Activated CD4-positive, alpha-beta T cell treated with anti-CD3 and anti-CD28 coated beads, Interleukin-2, amount 10 ng/mL, durations not matched to agents 24 days and 14 days (primary cell): ENCODE measurements around the gene GRIPAP1. TPM values are rescaled to one million over a fixed set of nuclear protein-coding genes. Genes with fewer than 3 reads are reported as not detected.
A peak's percentile ranks its signal among the peaks of the same experiment; 100 is the strongest.

Source experiments
- DNase-seq: peaks from one replicate; pipeline ENCODE4 v3.0.0; 2022
- H3K27ac Mint-ChIP-seq: one replicate; pipeline ENCODE4 v1.8.0; 2022; ENCODE audit warnings: mild to moderate bottlenecking, mixed read lengths
- H3K27me3 Mint-ChIP-seq: one replicate; pipeline ENCODE4 v1.8.0; 2022; ENCODE audit warnings: mixed read lengths
- H3K36me3 Mint-ChIP-seq: one replicate; pipeline ENCODE4 v1.8.0; 2022; ENCODE audit warnings: low read depth, mild to moderate bottlenecking, mixed read lengths
- H3K4me1 Mint-ChIP-seq: one replicate; pipeline ENCODE4 v1.8.0; 2021; ENCODE audit warnings: mixed read lengths
- H3K4me3 Mint-ChIP-seq: one replicate; pipeline ENCODE4 v1.8.0; 2022; ENCODE audit warnings: mild to moderate bottlenecking, moderate library complexity, mixed read lengths
- H3K9me3 Mint-ChIP-seq: one replicate; pipeline ENCODE4 v1.8.0; 2021; ENCODE audit warnings: mixed read lengths
- intact Hi-C: fragments of 100-400 bp; cut with micrococcal nuclease; formaldehyde crosslinking; loops from one replicate; pipeline ENCODE4 v1.15.1; 2023
- total RNA-seq: library from RNA; stranded (reverse); gene quantifications from 2 replicates; pipeline ENCODE4 v1.2.3, GENCODE V29; 2022

GRIPAP1 gene
- total RNA-seq, 1 donor from 2014 or later, result 85.7 TPM

DNA sequence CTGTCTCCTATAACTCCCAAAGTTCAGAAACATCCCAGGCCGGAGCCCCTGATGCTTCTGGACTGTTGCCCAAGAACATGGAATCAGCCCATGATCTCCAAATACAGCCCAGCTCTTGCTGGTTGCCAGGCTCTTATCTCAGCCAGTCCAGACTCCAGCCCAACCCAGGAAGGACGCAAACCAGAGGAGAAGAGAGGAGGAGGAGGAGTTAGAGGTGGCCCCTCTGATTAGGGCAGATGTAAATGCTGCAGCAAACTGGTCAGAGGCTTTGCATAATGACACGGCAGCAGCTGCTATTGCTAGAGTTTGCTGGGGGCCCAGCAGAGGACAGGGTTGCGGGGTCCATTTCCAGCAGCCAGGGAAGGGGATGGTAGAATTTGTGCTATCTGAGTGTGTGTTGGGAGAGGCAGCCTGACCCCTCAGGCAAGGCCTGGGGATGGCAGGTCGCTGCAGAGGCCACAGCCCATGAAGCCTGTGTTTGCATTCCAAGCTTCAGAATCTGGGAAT is 40.4 kb downstream of the GRIPAP1 start:
- no peak for DNase-seq
- Mint-ChIP-seq H3K9me3 (no peaks in the 10 kb centered on the region), H3K27me3 (no peaks in the 10 kb centered on the region), H3K4me1 (peaks cover 14% of the 10 kb centered on the region), H3K36me3 (peaks cover 13% of the 10 kb centered on the region), H3K27ac (no peak overlapping the region), H3K4me3 (no peak overlapping the region)
- intact Hi-C loops, result no loop called here

DNA sequence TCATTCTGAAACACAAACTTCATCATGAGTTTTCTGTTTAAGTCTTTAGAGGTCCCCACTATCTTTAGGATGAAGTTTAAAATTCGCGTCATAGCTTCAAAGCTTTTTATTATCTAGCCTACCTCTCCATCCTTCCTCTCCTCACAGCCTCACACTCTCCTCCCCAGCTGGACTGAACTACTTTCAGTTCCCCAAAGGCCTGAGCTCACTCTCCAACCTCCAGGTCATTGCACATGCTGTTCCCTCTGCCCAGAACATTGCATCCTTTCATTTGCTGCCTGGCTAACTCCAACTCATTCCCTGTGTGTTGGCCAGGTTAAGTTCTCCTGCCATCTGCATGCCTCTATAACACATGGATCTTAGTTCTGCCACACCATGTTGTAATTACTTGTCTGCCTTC is 41.8 kb downstream of the GRIPAP1 start:
- intact Hi-C loops, result no loop called here

DNA sequence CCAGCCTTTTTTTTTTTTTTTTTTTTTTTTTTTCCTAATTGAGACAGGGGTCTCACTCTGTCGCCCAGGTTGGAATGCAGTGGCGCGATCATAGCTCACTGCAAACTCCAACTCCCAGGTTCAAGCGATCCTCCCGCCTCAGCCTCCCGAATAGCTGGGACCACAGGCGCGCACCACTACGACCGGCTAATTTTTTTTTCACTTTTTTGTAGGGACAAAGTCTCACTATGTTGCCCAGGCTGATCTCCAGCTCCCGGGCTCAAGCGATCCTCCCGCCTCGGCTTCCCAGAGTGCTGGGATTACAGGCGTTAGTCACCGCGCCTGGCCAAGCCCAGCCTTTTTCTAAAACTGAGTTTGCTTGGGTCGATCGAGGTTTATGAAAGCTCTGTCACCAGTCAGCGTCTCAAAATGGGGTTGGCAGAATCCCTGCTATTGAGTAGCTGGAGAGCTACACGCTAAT is 43.4 kb downstream of the GRIPAP1 start:
- Mint-ChIP-seq H3K36me3 (peaks cover 25% of the 10 kb centered on the region), H3K27me3 (no peaks in the 10 kb centered on the region), H3K4me3 (peak overlapping the region; percentile 98), H3K9me3 (no peaks in the 10 kb centered on the region), H3K4me1 (peaks cover 30% of the 10 kb centered on the region), H3K27ac (peak overlapping the region; percentile 100)
- intact Hi-C loops, result loop anchor here (1.0 to 5.0 kb wide), 7 partner anchors 21 to 221 kb away; partner anchors contain the start of genes HDAC6, PIM2, PQBP1 and TFE3
- DNase-seq, result peak; percentile 74

More for the DNA sequence above, 41.8 kb downstream of the GRIPAP1 start:
- Mint-ChIP-seq H3K4me1 (peaks cover 17% of the 10 kb centered on the region), H3K9me3 (no peaks in the 10 kb centered on the region), H3K4me3 (peak overlapping the region; percentile 54), H3K36me3 (peaks cover 17% of the 10 kb centered on the region), H3K27ac (peak overlapping the region; percentile 61), H3K27me3 (no peaks in the 10 kb centered on the region)
- DNase-seq, result no peak

DNA sequence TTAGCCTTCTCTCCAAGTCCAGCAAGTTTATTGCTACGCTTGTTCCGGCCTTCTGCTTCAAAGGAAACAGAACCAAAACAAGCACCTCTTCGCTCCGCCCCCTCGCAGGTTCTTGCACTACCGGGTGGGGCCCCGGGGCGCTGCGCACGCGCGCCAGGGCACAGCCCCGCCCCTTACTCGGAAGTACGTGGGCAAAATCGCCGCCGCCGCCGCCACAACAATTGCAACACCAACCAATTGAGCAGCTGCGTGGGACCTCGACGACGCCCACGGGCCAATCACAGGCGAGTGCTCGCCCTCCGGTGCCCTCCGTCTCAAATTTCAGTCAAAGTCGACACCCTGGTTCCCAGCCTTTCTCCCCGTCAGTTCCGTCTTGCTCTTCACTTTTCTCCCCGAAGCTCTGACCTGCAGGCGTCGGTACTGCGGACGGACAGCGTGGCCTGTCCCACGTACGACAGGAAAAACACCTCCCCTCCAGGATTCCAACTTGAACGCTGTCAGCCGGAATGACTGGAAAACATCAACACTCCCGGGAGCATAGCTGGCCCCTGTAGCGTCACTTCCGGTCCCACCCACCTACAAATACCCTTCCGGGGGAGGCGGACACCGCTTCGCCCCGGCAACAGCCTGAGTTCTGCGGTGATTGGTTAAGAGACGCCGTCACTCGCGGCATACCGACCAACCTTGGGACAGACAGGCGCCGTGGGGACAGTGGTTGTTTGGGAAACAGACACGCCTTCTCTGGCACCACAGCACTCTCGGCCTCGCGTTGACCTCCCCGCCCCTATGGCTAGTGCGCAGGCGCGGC is 44.0 kb downstream of the GRIPAP1 start:
- H3K4me3 Mint-ChIP-seq, result peak overlapping the region; percentile 98
- no peaks in the 10 kb centered on the region for H3K27me3 Mint-ChIP-seq
- H3K27ac Mint-ChIP-seq, result peak overlapping the region; percentile 100
- H3K4me1 Mint-ChIP-seq, result peaks cover 36% of the 10 kb centered on the region
- H3K36me3 Mint-ChIP-seq, result peaks cover 27% of the 10 kb centered on the region
- DNase-seq, result peak; percentile 97
- intact Hi-C loops, result loop anchor here (1.0 to 5.0 kb wide), 7 partner anchors 21 to 221 kb away; partner anchors contain the start of genes HDAC6, PIM2, PQBP1 and TFE3
- no peaks in the 10 kb centered on the region for H3K9me3 Mint-ChIP-seq

DNA sequence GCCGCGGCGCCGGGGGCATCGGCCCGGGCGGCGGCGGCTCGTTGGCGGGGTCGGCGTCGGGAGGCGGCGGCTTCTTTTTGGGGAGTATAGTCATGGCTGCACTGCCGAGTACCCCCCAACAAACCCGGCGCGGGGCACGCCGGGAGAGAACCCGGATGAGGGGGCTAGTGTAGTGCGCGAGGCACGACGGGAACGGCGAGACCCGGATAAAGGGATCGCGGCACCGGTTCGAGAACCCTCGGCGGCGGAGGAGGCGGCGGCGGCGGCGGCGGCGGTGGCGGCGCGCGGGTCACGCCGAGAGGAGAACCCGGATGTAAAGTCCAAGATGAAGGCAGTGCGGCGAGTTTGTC is 44.6 kb downstream of the GRIPAP1 start, which contains the start of gene OTUD5:
Gene OTUD5 (minus strand): TSS at position 131 of the 350 bp plus-strand sequence. CDS start 37 bp downstream, at position 94.
- intact Hi-C loops, result loop anchor here (5.0 kb wide), 3 partner anchors 60 to 220 kb away; partner anchors contain the start of genes HDAC6, PQBP1 and TIMM17B
- H3K27me3 Mint-ChIP-seq, result no peaks in the 10 kb centered on the region
- no peaks in the 10 kb centered on the region for H3K9me3 Mint-ChIP-seq
- H3K27ac Mint-ChIP-seq, result peak within 1 kb of the TSS; percentile 100
- DNase-seq, result peak; percentile 92
- peaks cover 36% of the 10 kb centered on the region for H3K4me1 Mint-ChIP-seq
- peak within 1 kb of the TSS; percentile 98 for H3K4me3 Mint-ChIP-seq
- H3K36me3 Mint-ChIP-seq, result peaks cover 27% of the 10 kb centered on the region

DNA sequence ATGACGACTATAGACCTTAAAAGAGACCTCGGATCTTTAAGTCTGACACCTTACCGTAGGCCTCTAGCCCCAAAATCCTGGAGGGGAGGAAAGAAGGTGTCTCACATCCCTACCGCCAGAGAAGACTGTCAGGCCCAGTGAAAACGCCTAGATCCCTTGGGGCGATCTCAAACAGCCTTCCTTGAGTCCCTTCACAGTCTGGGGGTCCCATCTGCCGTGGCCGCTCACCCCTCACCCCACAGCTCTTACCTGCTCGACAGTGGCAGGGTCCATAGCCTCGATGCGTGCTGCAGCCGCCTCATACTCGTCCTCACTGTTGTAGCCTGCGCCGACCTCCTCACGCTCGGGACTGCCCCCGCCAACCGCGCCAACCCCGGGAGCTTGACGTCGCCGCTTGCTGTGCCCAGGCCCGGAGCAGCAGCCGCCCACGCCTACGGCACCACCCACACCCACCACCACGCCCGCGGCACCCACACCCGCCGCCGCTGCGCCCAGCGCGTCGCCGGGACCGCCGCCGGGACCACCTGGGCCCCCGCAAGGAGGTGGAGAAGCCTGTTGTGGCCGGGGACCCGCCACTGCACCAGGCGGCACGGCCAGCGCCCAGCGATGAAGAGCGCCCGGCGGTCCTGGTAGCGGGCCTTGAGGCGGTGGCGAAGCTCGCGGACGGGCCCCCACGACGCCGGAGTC is 45.2 kb downstream of the GRIPAP1 start:
- intact Hi-C loops, result loop anchor here (5.0 kb wide), 3 partner anchors 60 to 220 kb away; partner anchors contain the start of genes HDAC6, PQBP1 and TIMM17B
- peaks cover 36% of the 10 kb centered on the region for H3K4me1 Mint-ChIP-seq

DNA sequence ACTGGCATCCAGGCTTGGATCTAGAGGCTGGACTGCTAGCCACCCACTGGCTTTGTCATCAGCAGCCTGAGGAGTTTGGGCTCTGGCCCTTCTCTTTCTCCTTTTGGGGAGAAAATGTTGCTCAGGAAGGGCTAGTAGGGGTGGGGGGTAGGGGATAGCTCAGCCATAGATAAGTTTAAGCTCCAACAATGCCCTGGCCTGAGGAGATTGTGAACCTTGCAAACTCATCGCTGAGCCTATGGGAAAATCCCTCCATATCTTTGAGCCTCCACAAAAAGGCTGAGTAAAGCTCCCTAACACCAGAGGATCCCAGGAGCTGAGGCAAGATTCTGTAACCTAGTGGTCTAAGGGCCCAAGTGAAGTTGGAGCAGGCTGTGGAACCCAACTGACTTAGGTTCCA is 53.5 kb downstream of the GRIPAP1 start:
- DNase-seq, result no peak
- no peaks in the 10 kb centered on the region for H3K27me3 Mint-ChIP-seq
- H3K27ac Mint-ChIP-seq, result no peak overlapping the region
- intact Hi-C loops, result no loop called here
- H3K36me3 Mint-ChIP-seq, result peaks cover 13% of the 10 kb centered on the region
- no peak overlapping the region for H3K4me3 Mint-ChIP-seq
- H3K9me3 Mint-ChIP-seq, result no peaks in the 10 kb centered on the region
- H3K4me1 Mint-ChIP-seq, result peaks cover 18% of the 10 kb centered on the region

More for the DNA sequence above, 45.2 kb downstream of the GRIPAP1 start:
- Mint-ChIP-seq H3K36me3 (peaks cover 29% of the 10 kb centered on the region), H3K9me3 (no peaks in the 10 kb centered on the region), H3K27me3 (no peaks in the 10 kb centered on the region), H3K27ac (peak overlapping the region; percentile 90), H3K4me3 (peak overlapping the region; percentile 86)
- peak; percentile 81 for DNase-seq

DNA sequence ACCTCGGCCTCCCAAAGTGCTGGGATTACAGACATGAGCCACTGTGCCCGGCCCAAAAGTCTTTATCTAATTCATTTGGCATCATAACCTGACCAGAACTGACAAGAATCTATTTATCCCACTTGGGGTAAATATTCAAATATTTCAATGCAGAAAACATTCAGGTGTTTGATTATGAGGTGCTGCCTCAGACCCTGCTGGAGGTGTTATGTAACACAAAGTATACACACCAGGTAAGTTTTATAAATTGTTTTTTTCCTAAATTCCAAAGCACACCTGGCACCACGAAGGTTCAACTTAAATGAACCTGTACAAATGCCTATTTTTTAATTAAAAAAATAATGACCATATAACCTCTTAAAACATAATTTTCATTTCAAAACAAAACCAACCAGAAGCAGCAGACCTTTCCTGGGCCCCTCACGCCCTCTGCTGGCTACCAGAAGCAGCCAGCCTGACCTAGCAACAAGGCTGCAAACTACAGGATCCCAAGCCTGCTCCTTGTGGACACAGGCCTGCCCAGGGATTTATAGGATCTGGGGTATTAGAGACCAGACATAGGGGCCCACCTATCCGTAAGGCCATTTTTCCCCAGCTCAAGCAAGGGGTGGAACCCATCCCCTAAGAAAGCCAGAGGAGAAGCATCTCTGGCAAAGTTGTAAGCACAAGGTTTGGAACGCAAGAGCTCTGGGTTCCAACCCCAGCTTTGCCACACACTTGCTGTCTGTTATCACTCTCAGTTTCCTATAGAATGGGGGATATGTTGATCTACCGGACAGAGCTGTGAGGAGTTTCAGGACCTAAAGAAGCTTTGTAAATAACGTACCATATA is 56.3 kb downstream of the GRIPAP1 start:
- DNase-seq, result peak; percentile 85
- peaks cover 33% of the 10 kb centered on the region for H3K36me3 Mint-ChIP-seq
- H3K4me1 Mint-ChIP-seq, result peaks cover 34% of the 10 kb centered on the region
- peak overlapping the region; percentile 39 for H3K4me3 Mint-ChIP-seq
- H3K27ac Mint-ChIP-seq, result peak overlapping the region; percentile 36
- intact Hi-C loops, result no loop called here
- no peaks in the 10 kb centered on the region for H3K9me3 Mint-ChIP-seq
- H3K27me3 Mint-ChIP-seq, result no peaks in the 10 kb centered on the region

DNA sequence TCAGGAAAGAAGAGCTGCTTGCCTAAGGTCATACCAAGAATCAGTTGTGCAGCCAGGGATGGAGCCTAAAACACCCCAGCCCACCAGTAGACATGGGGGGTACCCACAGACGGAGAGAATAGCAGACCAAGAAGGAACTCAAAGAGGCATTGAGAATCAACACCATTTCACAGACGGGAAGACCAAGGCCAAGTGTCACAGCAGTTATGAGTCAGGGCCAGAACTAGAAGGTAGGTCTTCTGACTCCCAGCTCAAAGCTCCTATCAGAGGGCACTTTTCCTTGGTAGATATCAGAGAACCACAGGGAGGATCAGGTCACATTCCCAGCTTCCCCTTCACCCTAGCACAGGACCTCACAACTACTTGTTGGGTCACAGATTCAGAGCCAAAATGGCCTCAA is 59.2 kb downstream of the GRIPAP1 start:
- Mint-ChIP-seq H3K27me3 (no peaks in the 10 kb centered on the region), H3K9me3 (no peaks in the 10 kb centered on the region), H3K36me3 (peaks cover 37% of the 10 kb centered on the region), H3K4me3 (peak overlapping the region; percentile 76), H3K27ac (peak overlapping the region; percentile 89), H3K4me1 (peaks cover 57% of the 10 kb centered on the region)
- intact Hi-C loops, result loop anchor here (1.0 kb wide), 1 partner anchor 26 kb away; no protein-coding TSS in a partner anchor
- no peak for DNase-seq

DNA sequence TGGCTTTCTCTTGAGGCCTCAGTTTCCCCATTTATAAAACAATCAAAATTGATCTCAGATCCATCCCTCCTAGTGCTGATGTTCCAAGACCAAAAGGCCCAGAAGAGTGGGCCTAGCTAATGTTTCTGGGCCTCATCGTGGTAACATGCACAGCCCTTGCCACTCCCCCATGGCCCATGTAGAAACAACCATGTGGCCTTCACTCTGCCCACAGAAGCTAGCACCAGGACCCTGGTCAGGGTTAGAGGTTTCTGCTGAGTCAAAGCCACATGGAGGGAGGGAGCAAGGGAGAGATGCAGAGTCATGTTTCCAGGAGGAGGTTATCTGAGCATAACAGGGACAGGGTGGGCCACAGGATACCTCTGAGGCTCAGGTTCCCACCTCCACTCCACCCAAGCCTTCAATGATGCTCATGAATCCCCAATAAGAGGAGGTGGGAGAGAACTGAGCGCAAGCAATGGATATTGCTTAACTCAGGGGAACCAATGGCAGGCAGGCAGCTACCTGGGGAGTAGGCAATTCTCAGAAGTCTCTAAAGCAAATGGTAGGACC is 61.6 kb downstream of the GRIPAP1 start:
- DNase-seq, result peak; percentile 65
- H3K4me3 Mint-ChIP-seq, result peak overlapping the region; percentile 44
- peak overlapping the region; percentile 96 for H3K27ac Mint-ChIP-seq
- H3K9me3 Mint-ChIP-seq, result no peaks in the 10 kb centered on the region
- H3K36me3 Mint-ChIP-seq, result peaks cover 47% of the 10 kb centered on the region
- intact Hi-C loops, result no loop called here
- H3K27me3 Mint-ChIP-seq, result no peaks in the 10 kb centered on the region
- H3K4me1 Mint-ChIP-seq, result peaks cover 71% of the 10 kb centered on the region

DNA sequence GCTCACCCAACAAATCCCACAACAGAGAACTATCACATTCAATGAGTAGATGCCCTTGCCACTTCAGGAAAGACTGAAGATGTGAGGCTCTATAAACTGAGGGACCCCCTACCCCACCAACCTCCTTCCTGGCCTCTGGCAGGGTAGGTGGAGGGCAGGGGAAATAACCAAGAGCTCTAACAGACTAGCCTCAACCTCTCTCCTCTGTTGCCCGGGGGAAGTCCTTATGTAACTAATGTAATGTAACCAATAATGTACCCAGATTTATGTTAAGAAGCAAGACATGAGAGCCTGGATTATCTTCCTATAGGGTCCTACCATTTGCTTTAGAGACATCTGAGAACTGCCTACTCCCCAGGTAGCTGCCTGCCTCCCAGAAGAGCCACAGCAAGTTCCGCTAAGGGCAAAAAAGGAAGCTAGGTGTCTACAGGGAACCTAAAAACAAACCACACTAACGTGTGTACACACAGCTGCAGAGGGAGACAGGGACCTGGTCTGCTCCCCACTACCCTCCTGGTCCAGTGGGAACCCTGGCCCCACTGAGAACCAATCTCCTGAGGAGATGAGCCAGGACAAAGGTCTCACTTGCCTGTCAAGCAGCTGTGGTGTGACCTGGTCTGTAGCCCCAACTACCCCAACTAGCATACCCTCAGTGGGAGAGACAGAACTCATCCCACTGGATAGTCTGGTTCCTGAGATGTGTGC is 62.4 kb downstream of the GRIPAP1 start:
- Mint-ChIP-seq H3K27ac (peak overlapping the region; percentile 96), H3K36me3 (peaks cover 55% of the 10 kb centered on the region), H3K4me3 (peak overlapping the region; percentile 82), H3K9me3 (no peaks in the 10 kb centered on the region), H3K27me3 (no peaks in the 10 kb centered on the region), H3K4me1 (peaks cover 79% of the 10 kb centered on the region)
- intact Hi-C loops, result loop anchor here (5.0 kb wide), 1 partner anchor 333 kb away; no protein-coding TSS in a partner anchor
- DNase-seq, result peak; percentile 80

DNA sequence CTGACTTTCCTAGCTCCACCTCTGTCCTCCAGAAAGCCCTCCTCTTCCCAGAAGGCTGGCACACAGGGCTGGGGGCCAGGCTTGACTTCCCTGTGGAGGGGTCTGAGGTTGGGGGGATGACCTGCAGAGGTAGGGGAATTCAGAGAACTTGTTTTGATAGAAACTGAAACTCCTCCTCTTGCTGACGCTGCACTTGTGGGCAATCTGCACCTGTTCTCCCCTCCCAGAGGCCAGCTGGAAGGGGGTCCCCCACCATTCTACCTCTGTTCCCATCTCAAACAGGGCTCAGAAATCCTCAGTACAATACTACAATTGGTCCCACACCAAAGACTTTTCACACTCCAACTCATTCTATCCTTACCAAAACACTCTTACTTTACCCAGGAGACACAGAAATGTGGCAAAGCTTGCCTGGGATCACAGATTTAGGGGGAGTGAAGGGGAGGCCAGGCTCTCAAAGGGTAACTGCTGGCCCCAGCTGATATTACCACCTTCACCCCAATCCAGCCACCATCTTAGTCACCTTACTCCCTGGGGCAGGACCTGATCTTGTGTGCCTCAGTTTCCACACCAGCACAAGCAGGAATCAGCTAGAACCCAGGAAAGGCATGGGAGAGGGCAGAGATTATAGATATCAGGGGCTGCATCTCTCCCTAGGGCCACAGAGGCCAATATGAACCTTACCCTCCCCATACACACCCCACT is 63.2 kb downstream of the GRIPAP1 start:
- H3K36me3 Mint-ChIP-seq, result peaks cover 60% of the 10 kb centered on the region
- peak overlapping the region; percentile 82 for H3K4me3 Mint-ChIP-seq
- H3K27ac Mint-ChIP-seq, result peak overlapping the region; percentile 96

More for the DNA sequence above, 63.2 kb downstream of the GRIPAP1 start:
- no peaks in the 10 kb centered on the region for H3K27me3 Mint-ChIP-seq
- intact Hi-C loops, result loop anchor here (5.0 kb wide), 1 partner anchor 333 kb away; no protein-coding TSS in a partner anchor
- peaks cover 81% of the 10 kb centered on the region for H3K4me1 Mint-ChIP-seq
- peak; percentile 93 for DNase-seq
- H3K9me3 Mint-ChIP-seq, result no peaks in the 10 kb centered on the region
